Astrocyte (in vitro differentiated cells and primary cell): ENCODE data around the gene IGF1R. TPM values are rescaled to one million over a fixed set of nuclear protein-coding genes. Genes with fewer than 3 reads are reported as not detected.
A peak's percentile ranks its signal among the peaks of the same experiment; 100 is the strongest.

ENCODE experiments used
- DNase-seq: peaks from one replicate; pipeline ENCODE4 v3.0.0-alpha.2; 2010; ENCODE audit warnings: low read depth
- FAIRE-seq: peaks from 2 replicates; lab custom pipeline; 2011; peaks lifted over from hg19 to GRCh38; lab: Jason Lieb, UNC
- H2AFZ ChIP-seq: 2 replicates; pipeline ENCODE4 v1.6.0; 2012; ENCODE audit warnings: low read depth, low read length, inconsistent platforms
- H3K27ac ChIP-seq: 2 replicates; pipeline ENCODE4 v1.5.1; 2011; ENCODE audit warnings: low read depth, low read length, inconsistent platforms
- H3K27me3 ChIP-seq: 2 replicates; pipeline ENCODE4 v1.6.0; 2011; ENCODE audit warnings: low read length, inconsistent platforms; ENCODE audit not compliant: insufficient read depth
- H3K36me3 ChIP-seq: 2 replicates; pipeline ENCODE4 v1.5.1; 2011; ENCODE audit warnings: low read length, inconsistent platforms; ENCODE audit not compliant: insufficient read depth
- H3K4me1 ChIP-seq: 2 replicates; pipeline ENCODE4 v1.5.1; 2011; ENCODE audit warnings: low read length, inconsistent platforms; ENCODE audit not compliant: insufficient read depth
- H3K4me2 ChIP-seq: 2 replicates; pipeline ENCODE4 v1.6.0; 2012; ENCODE audit warnings: low read length, inconsistent platforms
- H3K4me3 ChIP-seq: 2 replicates; pipeline ENCODE4 v1.5.1; 2011; ENCODE audit warnings: low read depth, mild to moderate bottlenecking, low read length, inconsistent platforms; ENCODE audit not compliant: insufficient read depth
- H3K79me2 ChIP-seq: 2 replicates; pipeline ENCODE4 v1.6.0; 2012; ENCODE audit warnings: mild to moderate bottlenecking, low read length, inconsistent platforms; ENCODE audit not compliant: insufficient read depth
- H3K9ac ChIP-seq: 2 replicates; pipeline ENCODE4 v1.6.0; 2012; ENCODE audit warnings: mild to moderate bottlenecking, low read length, inconsistent platforms
- H3K9me3 ChIP-seq: 2 replicates; pipeline ENCODE4 v1.5.1; 2012; ENCODE audit warnings: low read depth, mild to moderate bottlenecking, low read length, inconsistent platforms; ENCODE audit not compliant: insufficient read depth
- H4K20me1 ChIP-seq: 2 replicates; pipeline ENCODE4 v1.6.0; 2012; ENCODE audit warnings: low read length, inconsistent platforms; ENCODE audit not compliant: insufficient read depth
- H3K27ac Mint-ChIP-seq: one replicate; pipeline ENCODE4 v1.8.0; 2021; ENCODE audit warnings: mild to moderate bottlenecking, mixed read lengths; ENCODE audit not compliant: unreplicated experiment
- H3K27me3 Mint-ChIP-seq: one replicate; pipeline ENCODE4 v1.8.0; 2021; ENCODE audit warnings: low read depth, mixed read lengths; ENCODE audit not compliant: unreplicated experiment
- H3K36me3 Mint-ChIP-seq: one replicate; pipeline ENCODE4 v1.8.0; 2021; ENCODE audit warnings: low read depth, mixed read lengths; ENCODE audit not compliant: unreplicated experiment
- H3K4me1 Mint-ChIP-seq: one replicate; pipeline ENCODE4 v1.8.0; 2021; ENCODE audit warnings: low read depth, mixed read lengths; ENCODE audit not compliant: unreplicated experiment
- H3K4me3 Mint-ChIP-seq: one replicate; pipeline ENCODE4 v1.8.0; 2021; ENCODE audit warnings: mild to moderate bottlenecking, moderate library complexity, mixed read lengths; ENCODE audit not compliant: unreplicated experiment
- H3K9me3 Mint-ChIP-seq: one replicate; pipeline ENCODE4 v1.8.0; 2021; ENCODE audit warnings: mild to moderate bottlenecking, mixed read lengths; ENCODE audit not compliant: unreplicated experiment
- CTCF ChIP-seq: IDR thresholded peaks from 2 replicates; pipeline ENCODE4 v1.5.1; 2011; ENCODE audit warnings: low read depth, mild to moderate bottlenecking, inconsistent platforms, low read length, moderate library complexity; ENCODE audit not compliant: insufficient read depth
- EZH2 ChIP-seq: IDR thresholded peaks from 2 replicates; pipeline ENCODE4 v1.6.1; 2012; ENCODE audit warnings: mild to moderate bottlenecking, low read length, inconsistent platforms; ENCODE audit not compliant: insufficient read depth
- total RNA-seq: library from RNA; stranded (reverse); gene quantifications from 2 replicates; pipeline ENCODE4 v1.2.1, GENCODE V29; 2021

Gene IGF1R
- total RNA-seq, 1 donor from 2014 or later, result 270 TPM

GRCh38 chr15:98767692-98768091, 119.4 kb downstream of the IGF1R start:
- FAIRE-seq (no peak), DNase-seq (no peak)
- Mint-ChIP-seq H3K27ac (no peak overlapping the region), H3K36me3 (no peaks in the 10 kb centered on the region), H3K4me3 (no peak overlapping the region), H3K27me3 (no peaks in the 10 kb centered on the region), H3K4me1 (peaks cover 55% of the 10 kb centered on the region), H3K9me3 (no peaks in the 10 kb centered on the region)
- TF ChIP-seq EZH2 (no peak), CTCF (no peak)
- no peak overlapping the region for H2AFZ ChIP-seq
- no peak overlapping the region for H3K4me3 ChIP-seq
- no peak overlapping the region for H3K27ac ChIP-seq
- H4K20me1 ChIP-seq, result peaks cover 92% of the 10 kb centered on the region
- H3K27me3 ChIP-seq, result no peaks in the 10 kb centered on the region
- no peak overlapping the region for H3K9ac ChIP-seq
- H3K36me3 ChIP-seq, result no peaks in the 10 kb centered on the region
- H3K9me3 ChIP-seq, result no peaks in the 10 kb centered on the region
- peaks cover 97% of the 10 kb centered on the region for H3K79me2 ChIP-seq
- peaks cover 11% of the 10 kb centered on the region for H3K4me1 ChIP-seq
- H3K4me2 ChIP-seq, result no peak overlapping the region

GRCh38 chr15:98769867-98770266, 121.5 kb downstream of the IGF1R start:
- no peak overlapping the region for H3K9ac ChIP-seq
- no peak for FAIRE-seq
- peaks cover 19% of the 10 kb centered on the region for H3K4me1 ChIP-seq
- no peaks in the 10 kb centered on the region for H3K36me3 Mint-ChIP-seq
- H2AFZ ChIP-seq, result no peak overlapping the region
- H3K36me3 ChIP-seq, result no peaks in the 10 kb centered on the region
- TF ChIP-seq EZH2 (no peak), CTCF (no peak)
- no peaks in the 10 kb centered on the region for H3K9me3 Mint-ChIP-seq
- H3K9me3 ChIP-seq, result no peaks in the 10 kb centered on the region
- H3K4me1 Mint-ChIP-seq, result peaks cover 58% of the 10 kb centered on the region
- no peak overlapping the region for H3K27ac ChIP-seq
- no peaks in the 10 kb centered on the region for H3K27me3 ChIP-seq
- peaks cover 96% of the 10 kb centered on the region for H3K79me2 ChIP-seq
- H3K27me3 Mint-ChIP-seq, result no peaks in the 10 kb centered on the region
- H3K27ac Mint-ChIP-seq, result peak overlapping the region; percentile 54
- H4K20me1 ChIP-seq, result peaks cover 92% of the 10 kb centered on the region
- no peak overlapping the region for H3K4me3 Mint-ChIP-seq
- DNase-seq, result no peak
- no peak overlapping the region for H3K4me2 ChIP-seq
- H3K4me3 ChIP-seq, result no peak overlapping the region

GRCh38 chr15:98770984-98771383, 122.6 kb downstream of the IGF1R start:
- Mint-ChIP-seq H3K36me3 (no peaks in the 10 kb centered on the region), H3K4me3 (no peak overlapping the region), H3K27me3 (no peaks in the 10 kb centered on the region), H3K4me1 (peaks cover 57% of the 10 kb centered on the region), H3K9me3 (no peaks in the 10 kb centered on the region), H3K27ac (peak overlapping the region; percentile 37)
- DNase-seq, result no peak
- Histone ChIP-seq H3K9me3 (no peaks in the 10 kb centered on the region), H3K9ac (no peak overlapping the region), H2AFZ (no peak overlapping the region), H3K27ac (no peak overlapping the region), H3K4me3 (no peak overlapping the region), H3K79me2 (peaks cover 95% of the 10 kb centered on the region), H3K36me3 (no peaks in the 10 kb centered on the region), H4K20me1 (peaks cover 91% of the 10 kb centered on the region), H3K4me2 (no peak overlapping the region), H3K4me1 (peaks cover 19% of the 10 kb centered on the region), H3K27me3 (no peaks in the 10 kb centered on the region)
- no peak for FAIRE-seq
- no peak for TF ChIP-seq EZH2
- TF ChIP-seq CTCF, result no peak
